Coronary artery (tissue), 2 donors: ENCODE measurements around the gene SLC39A3.
A peak's percentile ranks its signal among the peaks of the same experiment; 100 is the strongest.

ENCODE experiments used
- DNase-seq: peaks from one replicate; pipeline ENCODE4 v3.0.0-alpha.2; 2017; ENCODE audit warnings: low spot score
- H3K27ac ChIP-seq, 2 donors: fragments of 200-600 bp; sonication (generic); one replicate each; pipeline ENCODE4 v1.5.1; 2016 to 2019
- H3K4me3 ChIP-seq: fragments of 200-600 bp; sonication (generic); 2 replicates; pipeline ENCODE4 v1.5.1; 2016; ENCODE audit warnings: mild to moderate bottlenecking, moderate library complexity
- CTCF ChIP-seq: fragments of 200-600 bp; sonication (generic); IDR thresholded peaks from one replicate; pipeline ENCODE4 v1.5.1; 2019; ENCODE audit warnings: antibody characterized with exemption

SLC39A3 gene

GRCh38 chr19:2739602-2740313, at the start of gene SLC39A3:
SLC39A3 (minus strand) TSS chr19:2740017; CDS start chr19:2737257, 2,760 bp downstream.
- DNase-seq: peak; percentile 98
- Histone ChIP-seq H3K4me3 (peak within 1 kb of the TSS; percentile 77), H3K27ac (peak within 1 kb of the TSS; percentile 40 to 57)
- no peak for TF ChIP-seq CTCF

GRCh38 chr19:2788237-2788636, 48.4 kb upstream of the SLC39A3 start:
- no peak for DNase-seq
- Histone ChIP-seq H3K4me3 (no peak overlapping the region), H3K27ac (no peak overlapping the region)
- no peak for TF ChIP-seq CTCF

GRCh38 chr19:2787115-2787514, 47.3 kb upstream of the SLC39A3 start:
- DNase-seq: no peak
- H3K4me3 ChIP-seq: no peak overlapping the region
- H3K27ac ChIP-seq: no peak overlapping the region
- TF ChIP-seq CTCF: no peak

- peak; percentile 97 for DNase-seq
- no peak for TF ChIP-seq CTCF
- H3K27ac ChIP-seq: peak within 1 kb of the TSS in 1 of 2 donors; percentile 70
- peak within 1 kb of the TSS; percentile 93 for H3K4me3 ChIP-seq
These were observed 45.6 kb upstream of the SLC39A3 start, which contains the start of gene THOP1 for GRCh38 chr19:2785244-2785997. THOP1 (plus strand) TSS chr19:2785503; CDS start chr19:2785663, 160 bp downstream.

GRCh38 chr19:2783781-2784145, 43.9 kb upstream of the SLC39A3 start:
- no peak for TF ChIP-seq CTCF

GRCh38 chr19:2782936-2783780, 43.3 kb upstream of the SLC39A3 start, which contains the start of gene SGTA:
SGTA (minus strand) TSS chr19:2783273; CDS start chr19:2769068, 14,205 bp downstream.
- peak; percentile 99 for DNase-seq
- Histone ChIP-seq H3K27ac (peak within 1 kb of the TSS; percentile 88 to 93), H3K4me3 (peak within 1 kb of the TSS; percentile 89)
- TF ChIP-seq CTCF: no peak

More at GRCh38 chr19:2783781-2784145, 43.9 kb upstream of the SLC39A3 start:
- peak overlapping the region; percentile 89 for H3K4me3 ChIP-seq
- H3K27ac ChIP-seq: peak overlapping the region in 1 of 2 donors; percentile 88
- no peak for DNase-seq
